ENCODE measurements around the gene SNTA1.
"Not testable (repeated sequence)": the region's sequence is repeated elsewhere in the genome, so short reads cannot be mapped to it uniquely, and the experiment has no call there.

Gene SNTA1

DNA sequence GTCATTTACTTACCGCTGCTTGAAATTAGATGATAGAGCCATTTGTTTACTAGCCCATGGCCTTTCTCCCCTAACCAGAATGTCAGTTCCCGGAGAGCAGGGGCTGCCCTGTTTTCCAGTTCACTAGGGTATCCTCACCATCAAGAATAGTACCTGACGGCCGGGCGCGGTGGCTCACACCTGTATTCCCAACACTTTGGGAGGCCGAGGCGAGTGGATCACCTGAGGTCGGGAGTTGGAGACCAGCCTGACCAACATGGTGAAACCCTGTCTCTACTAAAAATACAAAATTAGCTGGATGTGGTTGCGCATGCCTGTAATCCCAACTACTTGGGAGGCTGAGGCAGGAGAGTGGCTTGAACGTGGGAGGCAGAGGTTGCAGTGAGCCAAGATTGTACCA is 19.7 kb downstream of the SNTA1 start:
- DNase-seq, result not testable (repeated sequence)

GRCh38 chr20:33423141-33423834 is 20.3 kb downstream of the SNTA1 start:
- no peak for DNase-seq

GRCh38 chr20:33419140-33419974 is 24.2 kb downstream of the SNTA1 start:
- no peak for DNase-seq

- no peak for DNase-seq
Measured at GRCh38 chr20:33418033-33418432, 25.5 kb downstream of the SNTA1 start.

DNA sequence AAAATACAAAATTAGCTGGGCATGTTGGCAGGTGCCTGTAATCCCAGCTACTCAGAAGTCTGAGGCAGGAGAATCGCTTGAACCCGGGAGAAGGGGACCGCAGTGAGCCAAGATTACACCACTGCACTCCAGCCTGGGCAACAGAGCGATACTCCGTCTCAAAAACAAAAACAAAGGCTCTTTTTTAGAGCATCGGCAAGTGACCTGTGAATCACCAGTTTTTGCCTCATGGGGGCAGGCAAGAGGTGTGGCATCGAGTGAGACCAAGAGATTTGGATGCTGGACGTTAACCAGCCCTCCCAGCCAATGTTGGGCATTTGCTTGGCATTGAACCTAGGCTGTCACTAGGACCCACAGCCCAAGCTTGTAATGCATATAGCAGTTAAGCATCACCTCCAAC is 27.6 kb downstream of the SNTA1 start:
- DNase-seq, result peak in 1 of 2 experiments; percentile 25

- no peak for DNase-seq
Measured at GRCh38 chr20:33412484-33412838, 31.1 kb downstream of the SNTA1 start.

- DNase-seq, result no peak
Measured at GRCh38 chr20:33411711-33412483, 31.7 kb downstream of the SNTA1 start.

DNA sequence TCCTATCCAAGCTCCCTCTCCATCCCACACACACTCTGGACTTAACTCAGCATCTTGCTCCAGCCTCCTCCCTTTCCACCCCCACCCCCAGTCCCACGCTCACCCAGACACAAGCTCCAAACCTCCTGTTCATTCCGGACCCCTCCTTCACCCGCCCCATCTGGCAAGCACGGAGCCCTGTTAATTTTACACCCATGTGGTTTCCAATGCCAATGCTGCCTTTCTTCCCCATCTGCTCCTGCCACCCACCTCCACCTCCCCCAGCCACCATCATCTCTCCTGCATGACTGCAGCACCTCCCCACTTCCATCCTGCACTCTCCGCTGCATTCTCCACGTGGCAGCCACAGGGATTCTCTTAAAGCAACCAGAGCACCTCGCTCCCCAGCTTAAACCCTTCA is 32.3 kb downstream of the SNTA1 start:
- DNase-seq, result no peak

DNA sequence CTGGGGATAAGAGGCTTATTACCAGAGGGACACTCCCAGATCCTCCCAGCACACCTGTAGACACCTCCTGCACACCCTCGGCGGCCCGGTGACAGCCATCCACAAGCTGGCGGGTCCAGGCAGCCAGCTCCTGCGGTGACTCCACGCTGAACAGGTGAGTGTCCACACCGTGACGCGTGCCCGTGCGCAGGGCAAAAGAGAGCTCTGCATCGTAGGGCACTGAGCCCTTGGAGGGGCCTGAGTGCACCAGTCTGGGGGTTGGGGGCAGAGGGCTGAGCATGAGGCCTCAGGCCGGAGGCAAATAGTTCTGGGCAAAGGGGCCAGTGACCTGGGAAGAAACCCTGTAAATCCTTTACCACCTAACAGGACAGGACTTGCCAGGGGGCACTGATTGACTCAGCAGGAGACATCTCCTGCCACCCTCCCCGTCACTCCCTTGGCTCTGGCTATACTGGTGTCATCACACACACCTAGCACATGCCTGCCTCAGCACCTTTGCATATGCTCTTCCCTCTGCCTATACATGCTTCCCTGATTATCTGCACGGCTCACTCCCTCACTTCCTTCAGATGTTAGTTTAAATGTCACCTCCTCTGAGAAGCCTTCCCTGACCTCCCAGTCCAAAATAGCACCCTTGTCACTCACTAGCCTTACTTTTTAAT is 33.4 kb downstream of the SNTA1 start:
- no peak for DNase-seq

DNA sequence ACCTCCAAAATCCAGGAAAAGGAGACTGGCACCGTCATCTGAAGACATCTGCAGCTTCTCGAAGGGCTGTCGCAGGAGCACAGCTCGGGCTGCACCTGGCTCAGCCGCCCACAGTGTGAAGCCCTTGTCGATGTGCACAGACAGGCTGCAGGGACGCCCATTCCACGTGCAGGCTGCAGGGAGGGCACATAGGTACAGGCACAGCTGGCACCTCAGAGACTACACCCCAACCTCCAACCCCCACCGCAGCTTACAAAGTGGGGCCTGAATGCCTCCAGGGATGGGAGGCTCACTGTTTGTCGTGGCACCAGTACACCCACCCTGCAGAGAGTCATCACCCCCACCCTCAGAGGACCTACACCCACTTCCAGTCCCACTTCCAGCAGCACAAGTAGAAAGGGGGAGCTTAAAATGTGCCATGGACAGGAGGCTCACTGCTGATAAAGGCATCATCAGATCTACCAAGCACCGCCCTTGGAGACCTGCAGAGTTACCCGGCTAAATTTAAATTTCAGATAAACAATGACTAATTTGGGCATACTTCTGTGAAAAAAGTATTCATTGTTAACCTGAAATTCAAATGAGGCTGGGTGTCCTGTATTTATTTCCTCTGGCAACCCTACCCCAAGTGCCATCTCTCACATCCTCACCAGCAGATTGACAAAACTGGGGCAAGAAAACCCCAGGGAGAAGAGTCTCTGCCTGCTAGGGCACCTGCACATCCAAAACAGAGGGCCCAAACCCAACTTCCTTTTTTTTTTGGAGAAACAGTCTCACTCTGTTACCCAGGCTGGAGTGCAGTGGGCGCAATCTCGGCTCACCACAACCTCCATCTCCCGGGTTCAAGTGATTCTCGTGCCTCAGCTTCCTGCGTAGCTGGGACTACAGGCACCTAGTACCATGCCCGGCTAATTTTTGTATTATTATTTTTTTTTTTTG is 34.6 kb downstream of the SNTA1 start:
- DNase-seq, result no peak

DNA sequence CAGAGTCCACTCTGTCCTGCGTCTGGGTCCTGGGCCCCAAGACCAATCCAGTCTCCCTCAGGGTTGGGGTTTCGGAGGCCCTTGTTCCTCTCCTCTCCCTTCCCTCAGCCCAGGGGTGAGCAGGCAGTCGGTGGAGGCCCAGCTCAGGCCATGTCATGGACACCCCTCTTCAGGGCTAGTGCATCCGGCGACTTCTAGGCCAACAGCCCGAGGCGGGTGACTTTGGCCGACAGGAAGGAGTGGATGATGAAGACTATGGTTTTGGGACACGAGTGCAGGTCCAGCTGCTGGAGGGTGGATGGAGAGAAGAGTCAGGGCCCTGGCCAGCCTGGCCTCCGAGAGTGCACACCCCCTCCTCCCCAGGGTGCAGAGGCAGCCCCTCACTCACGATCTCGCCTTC is 35.2 kb downstream of the SNTA1 start:
- no peak for DNase-seq

DNA sequence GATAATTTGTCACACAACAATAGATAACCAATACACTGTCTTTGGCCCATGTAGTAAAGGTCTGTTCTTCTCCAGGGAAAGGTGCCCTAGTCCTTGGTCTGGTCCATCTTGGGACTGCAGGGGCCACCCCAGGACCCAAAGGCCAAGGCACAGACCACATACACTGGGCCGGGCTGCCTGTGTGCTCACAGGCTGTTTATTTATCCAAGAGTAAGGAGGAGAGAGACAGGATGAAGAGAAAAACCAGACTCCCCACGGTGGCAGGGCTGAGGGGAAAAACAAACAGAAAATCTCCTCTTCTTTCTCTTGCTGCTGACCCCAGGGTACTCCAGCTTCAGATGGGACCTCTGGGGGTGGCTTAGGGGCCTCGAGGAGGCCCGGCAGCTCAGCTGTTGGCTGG is 35.8 kb downstream of the SNTA1 start:
- no peak for DNase-seq

GRCh38 chr20:33407251-33407650 is 36.3 kb downstream of the SNTA1 start:
- DNase-seq, result no peak

GRCh38 chr20:33404281-33404680 is 39.3 kb downstream of the SNTA1 start:
- DNase-seq, result no peak

- DNase-seq, result peak; percentile 22 to 26
Measured at GRCh38 chr20:33401921-33402369, 41.6 kb downstream of the SNTA1 start.

GRCh38 chr20:33401184-33401920 is 42.2 kb downstream of the SNTA1 start, which contains the start of gene CDK5RAP1:
CDK5RAP1 (minus strand) TSS chr20:33401519; CDS start chr20:33397064, 4,455 bp downstream.
- peak; percentile 90 to 91 for DNase-seq

- no peak for DNase-seq
Measured at GRCh38 chr20:33400812-33401183, 42.8 kb downstream of the SNTA1 start.

DNA sequence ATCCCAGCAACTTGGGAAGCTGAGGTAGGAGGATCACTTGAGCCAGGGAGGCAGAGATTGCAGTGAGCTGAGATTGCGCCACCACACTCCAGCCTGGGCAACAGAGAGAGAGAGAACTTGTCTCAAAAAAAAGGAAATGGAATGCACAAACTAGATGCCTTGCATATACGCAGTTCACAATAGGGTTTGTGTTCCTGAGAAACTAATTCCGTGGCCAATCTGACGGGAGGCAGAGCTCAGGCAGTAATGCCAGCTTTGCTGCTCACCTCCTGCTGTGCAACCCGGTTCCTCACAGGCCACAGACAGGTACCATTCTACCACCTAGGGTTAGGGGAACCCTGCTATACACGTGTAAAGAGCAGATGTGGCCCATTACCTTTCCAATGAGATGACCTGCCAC is 43.6 kb downstream of the SNTA1 start:
- DNase-seq, result no peak

DNA sequence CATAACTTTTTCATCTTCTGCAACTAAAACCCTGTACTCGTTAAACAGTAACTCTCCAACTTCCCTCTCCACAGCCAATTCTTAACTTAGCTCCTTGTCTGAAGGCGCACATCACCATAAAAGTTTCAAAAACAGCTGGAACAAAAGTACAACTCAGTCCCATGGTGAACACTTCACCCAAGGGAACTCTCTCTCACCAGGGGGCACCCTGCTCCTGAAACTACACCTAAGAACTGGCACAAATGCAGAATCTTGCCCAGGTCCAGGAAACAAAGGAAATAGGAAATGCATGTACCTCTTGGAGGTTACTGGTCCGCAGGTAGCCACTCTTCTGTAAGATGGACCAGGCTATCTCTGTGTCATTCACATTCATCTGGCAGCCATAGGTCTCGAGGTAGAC is 48.8 kb downstream of the SNTA1 start:
- DNase-seq, result no peak

GRCh38 chr20:33393609-33394008 is 50.0 kb downstream of the SNTA1 start:
- no peak for DNase-seq

All from activated T-cell treated with anti-CD3 and anti-CD28 coated beads, Interleukin-2, amount 50 U/mL, for 48 hours (primary cell).